Neural crest cell (in vitro differentiated cells): Measurements from ENCODE around the gene CARD8. TPM values are rescaled to one million over a fixed set of nuclear protein-coding genes. Genes with fewer than 3 reads are reported as not detected.

Source experiments
- DNase-seq: peaks from one replicate; pipeline ENCODE4 v3.0.0; 2021; ENCODE audit warnings: low read depth, mixed read lengths, low spot score
- H3K27ac Mint-ChIP-seq: one replicate; pipeline ENCODE4 v1.8.0; 2021; ENCODE audit warnings: mild to moderate bottlenecking, mixed read lengths; ENCODE audit not compliant: unreplicated experiment
- H3K27me3 Mint-ChIP-seq: 2 replicates; pipeline ENCODE4 v1.8.0; 2021; ENCODE audit warnings: low read depth, mild to moderate bottlenecking, mixed read lengths
- H3K36me3 Mint-ChIP-seq: 2 replicates; pipeline ENCODE4 v1.8.0; 2021; ENCODE audit warnings: low read depth, mild to moderate bottlenecking, mixed read lengths
- H3K4me1 Mint-ChIP-seq: 2 replicates; pipeline ENCODE4 v1.8.0; 2021; ENCODE audit warnings: mixed read lengths
- H3K4me3 Mint-ChIP-seq: one replicate; pipeline ENCODE4 v1.8.0; 2021; ENCODE audit warnings: mild to moderate bottlenecking, mixed read lengths
- H3K9me3 Mint-ChIP-seq: 2 replicates; pipeline ENCODE4 v1.8.0; 2021; ENCODE audit warnings: mixed read lengths
- total RNA-seq: library from RNA; stranded (reverse); gene quantifications from 2 replicates; pipeline ENCODE4 v1.2.1, GENCODE V29; 2021
- TF ChIP-seq, protein P1 (sequence below): fragments of 200-600 bp; sonication (generic); conservative IDR thresholded peaks from 2 replicates; pipeline ENCODE4 v1.5.0; 2021; ENCODE audit warnings: antibody characterized with exemption, mild to moderate bottlenecking

CARD8 gene
- total RNA-seq, 1 donor from 2014 or later: 65.8 TPM

- no peaks in the 10 kb centered on the region for H3K9me3 Mint-ChIP-seq
- no peaks in the 10 kb centered on the region for H3K27me3 Mint-ChIP-seq
- no peak overlapping the region for H3K27ac Mint-ChIP-seq
- H3K4me3 Mint-ChIP-seq: peak overlapping the region; percentile 100
- TF ChIP-seq, protein P1, sequence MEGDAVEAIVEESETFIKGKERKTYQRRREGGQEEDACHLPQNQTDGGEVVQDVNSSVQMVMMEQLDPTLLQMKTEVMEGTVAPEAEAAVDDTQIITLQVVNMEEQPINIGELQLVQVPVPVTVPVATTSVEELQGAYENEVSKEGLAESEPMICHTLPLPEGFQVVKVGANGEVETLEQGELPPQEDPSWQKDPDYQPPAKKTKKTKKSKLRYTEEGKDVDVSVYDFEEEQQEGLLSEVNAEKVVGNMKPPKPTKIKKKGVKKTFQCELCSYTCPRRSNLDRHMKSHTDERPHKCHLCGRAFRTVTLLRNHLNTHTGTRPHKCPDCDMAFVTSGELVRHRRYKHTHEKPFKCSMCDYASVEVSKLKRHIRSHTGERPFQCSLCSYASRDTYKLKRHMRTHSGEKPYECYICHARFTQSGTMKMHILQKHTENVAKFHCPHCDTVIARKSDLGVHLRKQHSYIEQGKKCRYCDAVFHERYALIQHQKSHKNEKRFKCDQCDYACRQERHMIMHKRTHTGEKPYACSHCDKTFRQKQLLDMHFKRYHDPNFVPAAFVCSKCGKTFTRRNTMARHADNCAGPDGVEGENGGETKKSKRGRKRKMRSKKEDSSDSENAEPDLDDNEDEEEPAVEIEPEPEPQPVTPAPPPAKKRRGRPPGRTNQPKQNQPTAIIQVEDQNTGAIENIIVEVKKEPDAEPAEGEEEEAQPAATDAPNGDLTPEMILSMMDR: no peak
- H3K36me3 Mint-ChIP-seq: peaks cover 2% of the 10 kb centered on the region
- peaks cover 52% of the 10 kb centered on the region for H3K4me1 Mint-ChIP-seq
- no peak for DNase-seq
Observed at GRCh38 chr19:48254529-48254970, 1.2 kb downstream of the CARD8 start.

DNA sequence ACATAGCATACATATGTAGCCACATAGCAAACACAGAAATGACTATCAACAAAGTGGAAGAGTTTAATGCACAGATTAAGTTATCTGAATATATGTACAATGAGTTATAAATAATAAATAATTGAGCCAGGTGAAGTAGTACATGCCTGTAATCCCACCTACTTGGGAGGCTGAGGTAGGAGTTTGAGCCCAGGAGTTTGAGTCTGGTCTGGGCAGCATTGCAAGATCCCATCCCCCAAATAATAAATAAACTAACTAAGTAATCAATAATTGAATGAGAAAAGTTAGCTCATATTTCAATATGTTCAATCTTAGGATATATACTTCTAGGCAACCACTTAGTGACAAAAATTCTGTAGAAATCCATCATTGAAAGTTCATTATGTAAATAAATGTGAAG, 1.7 kb downstream of the CARD8 start:
- DNase-seq: no peak
- Mint-ChIP-seq H3K4me1 (peaks cover 52% of the 10 kb centered on the region), H3K27me3 (no peaks in the 10 kb centered on the region), H3K4me3 (peak overlapping the region; percentile 100), H3K27ac (no peak overlapping the region), H3K9me3 (no peaks in the 10 kb centered on the region), H3K36me3 (peaks cover 2% of the 10 kb centered on the region)
- TF ChIP-seq, protein P1: no peak

DNA sequence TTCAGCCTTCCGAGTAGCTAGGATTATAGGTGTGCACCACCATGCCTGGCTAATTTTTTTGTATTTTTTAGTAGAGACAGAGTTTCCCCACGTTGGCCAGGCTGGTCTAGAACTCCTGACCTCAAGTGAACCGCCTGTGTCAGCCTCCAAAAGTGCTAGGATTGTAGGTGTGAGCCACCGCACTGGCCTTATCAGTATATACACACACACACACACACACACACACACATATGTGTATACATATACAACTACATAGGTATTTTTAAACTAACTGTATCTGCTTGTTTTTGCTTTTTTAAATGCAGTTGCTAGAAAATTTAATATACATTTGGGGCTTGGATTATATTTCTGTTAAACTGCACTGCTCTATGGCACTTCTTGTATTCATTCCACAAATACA, 3.1 kb downstream of the CARD8 start:
- Mint-ChIP-seq H3K9me3 (no peaks in the 10 kb centered on the region), H3K36me3 (peaks cover 6% of the 10 kb centered on the region), H3K4me3 (peak overlapping the region; percentile 72), H3K27ac (no peak overlapping the region), H3K4me1 (peaks cover 52% of the 10 kb centered on the region), H3K27me3 (no peaks in the 10 kb centered on the region)
- TF ChIP-seq, protein P1: no peak
- DNase-seq: no peak

GRCh38 chr19:48250290-48251025, 5.3 kb downstream of the CARD8 start:
- H3K27me3 Mint-ChIP-seq: no peaks in the 10 kb centered on the region

GRCh38 chr19:48249502-48250014, 6.2 kb downstream of the CARD8 start:
- Mint-ChIP-seq H3K27me3 (no peaks in the 10 kb centered on the region), H3K9me3 (no peaks in the 10 kb centered on the region), H3K36me3 (peaks cover 12% of the 10 kb centered on the region), H3K4me3 (no peak overlapping the region), H3K4me1 (peaks cover 36% of the 10 kb centered on the region), H3K27ac (no peak overlapping the region)
- TF ChIP-seq, protein P1: no peak
- no peak for DNase-seq

More at GRCh38 chr19:48250290-48251025, 5.3 kb downstream of the CARD8 start:
- Mint-ChIP-seq H3K36me3 (peaks cover 12% of the 10 kb centered on the region), H3K9me3 (no peaks in the 10 kb centered on the region), H3K27ac (peak overlapping the region; percentile 38), H3K4me1 (peaks cover 42% of the 10 kb centered on the region), H3K4me3 (peak overlapping the region; percentile 17)
- DNase-seq: no peak
- TF ChIP-seq, protein P1: no peak
